SK-N-SH (cell line): ENCODE measurements around the gene MAP1A. TPM values are rescaled to one million over a fixed set of nuclear protein-coding genes. Genes with fewer than 3 reads are reported as not detected.

Experiments used
- CTCF ChIA-PET: fragments of 300-600, 350-600 bp; formaldehyde crosslinking; extraction: SDS; loops from one replicate; lab custom pipeline; 2021; lab: Yijun Ruan, JAX
- POLR2A ChIA-PET: fragments of 350-600 bp; sonication (Branson Sonifier 250); formaldehyde crosslinking; extraction: SDS; loops from one replicate; lab custom pipeline; 2020; ENCODE audit warnings: antibody characterized with exemption, inconsistent platforms; lab: Yijun Ruan, JAX
- DNase-seq: peaks from one replicate; pipeline ENCODE4 v3.0.0; 2012
- H2AFZ ChIP-seq: fragments of 200-600 bp; sonication (generic); 2 replicates; pipeline ENCODE4 v1.8.1; 2016; ENCODE audit warnings: antibody characterized with exemption, mild to moderate bottlenecking, low read depth
- H3F3A ChIP-seq: fragments of 200-600 bp; sonication (generic); replicated peaks from 2 replicates; pipeline ENCODE3; 2016; ENCODE audit warnings: antibody characterized with exemption, mild to moderate bottlenecking; ENCODE audit not compliant: insufficient read depth
- H3K27ac ChIP-seq, 2 experiments: fragments of 200-500 bp in 1 of 2; fragments of 200-600 bp in 1 of 2; sonication (Bioruptor generic) in 1 of 2; sonication (generic), shearing (Covaris generic) in 1 of 2; 2 replicates each; pipeline versions ENCODE4 v1.5.1 to v1.6.1; 2014 to 2016; ENCODE audit warnings: low read depth in 2 of 2, inconsistent platforms in 1 of 2, low read length in 1 of 2, mild to moderate bottlenecking in 1 of 2, mixed read lengths in 1 of 2
- H3K27me3 ChIP-seq: fragments of 200-600 bp; sonication (generic), shearing (Covaris generic); 2 replicates; pipeline ENCODE4 v1.6.1; 2016; ENCODE audit warnings: mixed run types; ENCODE audit not compliant: insufficient read depth
- H3K36me3 ChIP-seq, 2 experiments: fragments of 200-500 bp in 1 of 2; fragments of 200-600 bp in 1 of 2; sonication (Bioruptor generic) in 1 of 2; sonication (generic) in 1 of 2; replicated peaks in 1 of 2; 2 replicates each; pipeline versions ENCODE3 to v1.5.1; 2014 to 2016; ENCODE audit warnings: low read length in 1 of 2, mild to moderate bottlenecking in 1 of 2; ENCODE audit not compliant: insufficient read depth in 2 of 2, control insufficient read depth in 1 of 2
- H3K4me1 ChIP-seq, 2 experiments: fragments of 200-500 bp in 1 of 2; fragments of 200-600 bp in 1 of 2; sonication (Bioruptor generic) in 1 of 2; sonication (generic), shearing (Covaris generic) in 1 of 2; 2 replicates each; pipeline versions ENCODE4 v1.5.1 to v1.6.1; 2014 to 2016; ENCODE audit warnings: low read depth in 1 of 2, low read length in 1 of 2, mixed run types in 1 of 2; ENCODE audit not compliant: insufficient read depth in 2 of 2, control insufficient read depth in 1 of 2
- H3K4me2 ChIP-seq: fragments of 200-600 bp; sonication (generic), shearing (Covaris generic); 2 replicates; pipeline ENCODE4 v1.6.1; 2017; ENCODE audit warnings: mixed run types
- H3K4me3 ChIP-seq, 2 experiments: fragments of 200-500 bp in 1 of 2; fragments of 200-600 bp in 1 of 2; sonication (Bioruptor generic) in 1 of 2; sonication (generic), shearing (Covaris generic) in 1 of 2; 2 replicates each; pipeline versions ENCODE4 v1.5.1 to v1.8.1; 2014 to 2016; ENCODE audit warnings: low read depth in 2 of 2, inconsistent platforms in 1 of 2, low read length in 1 of 2, mild to moderate bottlenecking in 1 of 2, mixed read lengths in 1 of 2, moderate library complexity in 1 of 2
- H3K79me2 ChIP-seq: fragments of 200-600 bp; sonication (generic); 2 replicates; pipeline ENCODE4 v1.8.1; 2017; ENCODE audit warnings: mild to moderate bottlenecking; ENCODE audit not compliant: insufficient read depth
- H3K9ac ChIP-seq: fragments of 200-600 bp; sonication (generic); 2 replicates; pipeline ENCODE4 v1.6.1; 2017; ENCODE audit warnings: mixed run types
- H3K9me2 ChIP-seq: fragments of 200-600 bp; sonication (generic); 2 replicates; pipeline ENCODE4 v1.6.1; 2017; ENCODE audit warnings: mixed run types
- H3K9me3 ChIP-seq: fragments of 200-600 bp; sonication (generic); 2 replicates; pipeline ENCODE4 v1.6.1; 2017; ENCODE audit warnings: mixed run types, mild to moderate bottlenecking, moderate library complexity
- H4K20me1 ChIP-seq: fragments of 200-600 bp; sonication (generic); 2 replicates; pipeline ENCODE4 v1.6.1; 2017; ENCODE audit warnings: mild to moderate bottlenecking, mixed run types; ENCODE audit not compliant: insufficient read depth
- ELF1 ChIP-seq: IDR thresholded peaks from 2 replicates; pipeline ENCODE4 v1.4.0; 2012
- EZH2phosphoT487 ChIP-seq: fragments of 200-600 bp; sonication (generic); IDR thresholded peaks from 2 replicates; pipeline ENCODE4 v1.6.1; 2017; ENCODE audit warnings: low read depth, mixed run types, mild to moderate bottlenecking, antibody characterized with exemption, moderate library complexity, borderline replicate concordance
- FOSL2 ChIP-seq: IDR thresholded peaks from 2 replicates; pipeline ENCODE4 v1.4.0; 2012; ENCODE audit warnings: low read depth, mild to moderate bottlenecking, moderate library complexity, borderline replicate concordance
- FOXJ3 ChIP-seq: sonication (generic); formaldehyde crosslinking; IDR thresholded peaks from 2 replicates; pipeline ENCODE4 v1.5.1; 2020; ENCODE audit warnings: mild to moderate bottlenecking, missing genetic modification reagents
- GABPA ChIP-seq: IDR thresholded peaks from 2 replicates; pipeline ENCODE4 v1.4.0; 2012; ENCODE audit warnings: low read depth, mild to moderate bottlenecking
- GATA2 ChIP-seq: sonication (generic); formaldehyde crosslinking; IDR thresholded peaks from 2 replicates; pipeline ENCODE4 v1.5.0; 2020; ENCODE audit warnings: mild to moderate bottlenecking, missing genetic modification reagents
- JUND ChIP-seq: IDR thresholded peaks from 2 replicates; pipeline ENCODE4 v1.4.0; 2012
- MXI1 ChIP-seq: IDR thresholded peaks from 2 replicates; pipeline ENCODE4 v1.6.1; 2012; ENCODE audit warnings: mild to moderate bottlenecking, low read depth, low read length, improper control_type of control experiment
- NFIC ChIP-seq: IDR thresholded peaks from 2 replicates; pipeline ENCODE4 v1.4.0; 2012; ENCODE audit warnings: borderline replicate concordance
- RAD21 ChIP-seq: IDR thresholded peaks from 2 replicates; pipeline ENCODE4 v1.6.1; 2012; ENCODE audit warnings: mild to moderate bottlenecking, low read length
- RCOR1 ChIP-seq: fragments of 150-350 bp; IDR thresholded peaks from 2 replicates; pipeline ENCODE4 v1.6.1; 2017; ENCODE audit warnings: antibody characterized with exemption, low read length
- SIN3A ChIP-seq: IDR thresholded peaks from 2 replicates; pipeline ENCODE4 v1.6.1; 2012; ENCODE audit warnings: low read depth, mild to moderate bottlenecking, low read length, moderate library complexity, borderline replicate concordance
- SMC3 ChIP-seq: IDR thresholded peaks from 2 replicates; pipeline ENCODE4 v1.6.1; 2012; ENCODE audit warnings: low read depth, low read length, improper control_type of control experiment
- TCF12 ChIP-seq: IDR thresholded peaks from 2 replicates; pipeline ENCODE4 v1.4.0; 2012
- WGBS: methylation state at CpG from one replicate; pipeline ENCODE4 v1.1.6; 2017; ENCODE audit warnings: low lambda C conversion rate; 5-methylcytosine and 5-hydroxymethylcytosine counted together
- polyA plus RNA-seq, 3 experiments: library from polyadenylated mRNA; depleted of rRNA; stranded (reverse); fragments of >200 nt; gene quantifications; 2 replicates each; pipeline ENCODE4 v1.2.3, GENCODE V29; 2012
- TF ChIP-seq, protein P1 (sequence below): IDR thresholded peaks from 2 replicates; pipeline ENCODE4 v1.4.0; 2012; ENCODE audit warnings: low read depth, borderline replicate concordance
- TF ChIP-seq, protein P2 (sequence below): fragments of 150-350 bp; IDR thresholded peaks from 2 replicates; pipeline ENCODE4 v1.6.1; 2017; ENCODE audit warnings: antibody characterized with exemption, low read length, low read depth, borderline replicate concordance
- TF ChIP-seq, protein P3 (sequence below): IDR thresholded peaks from 2 replicates; pipeline ENCODE4 v1.6.1; 2012; ENCODE audit warnings: mild to moderate bottlenecking, low read depth, low read length, moderate library complexity
- TF ChIP-seq, protein P4 (sequence below): IDR thresholded peaks from 2 replicates; pipeline ENCODE4 v1.4.0; 2012; ENCODE audit warnings: low read depth

MAP1A gene
- polyA plus RNA-seq, 1 of the 3 experiments (the other 2 are of a cell fraction), result 6.0 TPM

DNA sequence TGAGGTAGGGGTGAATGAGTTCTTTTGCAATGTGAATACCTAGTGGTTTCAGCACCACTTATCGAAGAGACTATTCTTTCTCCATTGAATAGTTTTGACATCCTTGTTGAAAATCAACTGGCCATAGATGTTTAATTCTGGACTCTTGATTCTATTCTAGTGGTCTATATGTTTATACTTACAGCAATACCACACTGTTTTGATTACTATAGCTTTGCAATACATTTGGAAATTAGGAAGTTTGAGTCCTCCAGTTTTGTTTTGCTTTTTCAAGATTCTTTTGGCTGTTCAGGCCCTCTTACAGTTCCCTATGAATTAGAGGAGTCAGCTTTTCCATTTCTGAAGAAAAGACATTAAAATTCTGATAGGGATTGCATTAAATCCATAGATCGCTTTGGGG, 30.1 kb downstream of the MAP1A start (continued):
- no peak for TF ChIP-seq FOXJ3 (CRISPR knock-in tag)
- TF ChIP-seq, protein P1, sequence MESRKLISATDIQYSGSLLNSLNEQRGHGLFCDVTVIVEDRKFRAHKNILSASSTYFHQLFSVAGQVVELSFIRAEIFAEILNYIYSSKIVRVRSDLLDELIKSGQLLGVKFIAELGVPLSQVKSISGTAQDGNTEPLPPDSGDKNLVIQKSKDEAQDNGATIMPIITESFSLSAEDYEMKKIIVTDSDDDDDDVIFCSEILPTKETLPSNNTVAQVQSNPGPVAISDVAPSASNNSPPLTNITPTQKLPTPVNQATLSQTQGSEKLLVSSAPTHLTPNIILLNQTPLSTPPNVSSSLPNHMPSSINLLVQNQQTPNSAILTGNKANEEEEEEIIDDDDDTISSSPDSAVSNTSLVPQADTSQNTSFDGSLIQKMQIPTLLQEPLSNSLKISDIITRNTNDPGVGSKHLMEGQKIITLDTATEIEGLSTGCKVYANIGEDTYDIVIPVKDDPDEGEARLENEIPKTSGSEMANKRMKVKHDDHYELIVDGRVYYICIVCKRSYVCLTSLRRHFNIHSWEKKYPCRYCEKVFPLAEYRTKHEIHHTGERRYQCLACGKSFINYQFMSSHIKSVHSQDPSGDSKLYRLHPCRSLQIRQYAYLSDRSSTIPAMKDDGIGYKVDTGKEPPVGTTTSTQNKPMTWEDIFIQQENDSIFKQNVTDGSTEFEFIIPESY, result no peak

DNA sequence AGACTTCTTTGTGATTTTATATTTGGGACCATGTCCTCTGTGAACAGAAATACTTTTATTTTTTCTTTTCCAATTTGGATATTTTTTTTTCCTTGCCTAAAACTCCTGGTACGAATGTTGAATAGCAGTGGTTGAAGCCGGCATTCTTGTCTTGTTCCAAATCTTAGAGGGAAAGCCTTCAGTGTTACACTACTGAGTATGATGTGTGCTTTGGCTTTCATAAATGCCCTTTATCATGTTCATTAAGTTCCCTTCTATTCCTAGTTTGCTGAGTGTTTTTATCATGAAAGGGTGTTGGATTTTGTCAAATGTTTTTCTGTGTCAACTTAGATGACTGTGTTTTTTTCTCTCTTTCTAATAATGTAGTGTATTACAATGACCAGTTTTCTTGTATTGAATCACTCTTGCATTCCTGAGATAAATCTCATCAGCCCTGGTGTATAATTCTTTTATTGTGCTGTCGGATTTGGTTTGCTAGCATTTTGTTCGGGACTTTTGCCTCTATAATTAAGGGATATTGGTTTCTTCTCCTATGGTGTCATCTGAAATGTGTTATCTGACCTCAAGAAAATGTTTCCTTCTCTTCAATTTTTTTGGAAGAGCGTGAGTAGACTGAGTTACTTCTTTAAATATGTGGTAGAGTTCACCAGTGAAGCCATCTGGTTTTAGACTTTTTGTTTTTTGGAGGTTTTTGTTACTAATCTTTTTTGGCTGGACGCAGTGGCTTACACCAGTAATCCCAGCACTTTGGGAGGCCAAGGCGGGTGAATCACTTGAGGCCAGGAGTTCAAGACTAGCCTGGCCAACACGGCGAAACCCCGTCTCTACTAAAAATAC, 33.3 kb downstream of the MAP1A start:
- no peak for DNase-seq
- no peak overlapping the region for H3K4me3 ChIP-seq
- H3K27me3 ChIP-seq, result no peaks in the 10 kb centered on the region
- 72% methylated on average over 10 of the region's 10 CpGs for WGBS
- H4K20me1 ChIP-seq, result no peaks in the 10 kb centered on the region
- H3K9ac ChIP-seq, result no peak overlapping the region
- no peak for TF ChIP-seq SMC3
- TF ChIP-seq EZH2phosphoT487, result no peak
- TF ChIP-seq FOXJ3 (CRISPR knock-in tag), result no peak
- TF ChIP-seq RCOR1, result no peak
- TF ChIP-seq ELF1, result no peak
- no peak for TF ChIP-seq GATA2 (CRISPR knock-in tag)
- 0 out of 2 replicates have a peak, but pooled peaks have one; percentile 7 for TF ChIP-seq TCF12
- TF ChIP-seq, protein P2, sequence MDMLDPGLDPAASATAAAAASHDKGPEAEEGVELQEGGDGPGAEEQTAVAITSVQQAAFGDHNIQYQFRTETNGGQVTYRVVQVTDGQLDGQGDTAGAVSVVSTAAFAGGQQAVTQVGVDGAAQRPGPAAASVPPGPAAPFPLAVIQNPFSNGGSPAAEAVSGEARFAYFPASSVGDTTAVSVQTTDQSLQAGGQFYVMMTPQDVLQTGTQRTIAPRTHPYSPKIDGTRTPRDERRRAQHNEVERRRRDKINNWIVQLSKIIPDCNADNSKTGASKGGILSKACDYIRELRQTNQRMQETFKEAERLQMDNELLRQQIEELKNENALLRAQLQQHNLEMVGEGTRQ, result no peak
- peak; percentile 24; the same call in 1 of the 2 replicates for TF ChIP-seq FOSL2
- TF ChIP-seq MXI1, result no peak
- TF ChIP-seq, protein P3, sequence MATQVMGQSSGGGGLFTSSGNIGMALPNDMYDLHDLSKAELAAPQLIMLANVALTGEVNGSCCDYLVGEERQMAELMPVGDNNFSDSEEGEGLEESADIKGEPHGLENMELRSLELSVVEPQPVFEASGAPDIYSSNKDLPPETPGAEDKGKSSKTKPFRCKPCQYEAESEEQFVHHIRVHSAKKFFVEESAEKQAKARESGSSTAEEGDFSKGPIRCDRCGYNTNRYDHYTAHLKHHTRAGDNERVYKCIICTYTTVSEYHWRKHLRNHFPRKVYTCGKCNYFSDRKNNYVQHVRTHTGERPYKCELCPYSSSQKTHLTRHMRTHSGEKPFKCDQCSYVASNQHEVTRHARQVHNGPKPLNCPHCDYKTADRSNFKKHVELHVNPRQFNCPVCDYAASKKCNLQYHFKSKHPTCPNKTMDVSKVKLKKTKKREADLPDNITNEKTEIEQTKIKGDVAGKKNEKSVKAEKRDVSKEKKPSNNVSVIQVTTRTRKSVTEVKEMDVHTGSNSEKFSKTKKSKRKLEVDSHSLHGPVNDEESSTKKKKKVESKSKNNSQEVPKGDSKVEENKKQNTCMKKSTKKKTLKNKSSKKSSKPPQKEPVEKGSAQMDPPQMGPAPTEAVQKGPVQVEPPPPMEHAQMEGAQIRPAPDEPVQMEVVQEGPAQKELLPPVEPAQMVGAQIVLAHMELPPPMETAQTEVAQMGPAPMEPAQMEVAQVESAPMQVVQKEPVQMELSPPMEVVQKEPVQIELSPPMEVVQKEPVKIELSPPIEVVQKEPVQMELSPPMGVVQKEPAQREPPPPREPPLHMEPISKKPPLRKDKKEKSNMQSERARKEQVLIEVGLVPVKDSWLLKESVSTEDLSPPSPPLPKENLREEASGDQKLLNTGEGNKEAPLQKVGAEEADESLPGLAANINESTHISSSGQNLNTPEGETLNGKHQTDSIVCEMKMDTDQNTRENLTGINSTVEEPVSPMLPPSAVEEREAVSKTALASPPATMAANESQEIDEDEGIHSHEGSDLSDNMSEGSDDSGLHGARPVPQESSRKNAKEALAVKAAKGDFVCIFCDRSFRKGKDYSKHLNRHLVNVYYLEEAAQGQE, result no peak
- TF ChIP-seq, protein P4, sequence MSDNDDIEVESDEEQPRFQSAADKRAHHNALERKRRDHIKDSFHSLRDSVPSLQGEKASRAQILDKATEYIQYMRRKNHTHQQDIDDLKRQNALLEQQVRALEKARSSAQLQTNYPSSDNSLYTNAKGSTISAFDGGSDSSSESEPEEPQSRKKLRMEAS, result no peak
- TF ChIP-seq RAD21, result no peak
- TF ChIP-seq SIN3A, result no peak
- 0 out of 2 replicates have a peak, but pooled peaks have one; percentile 6 for TF ChIP-seq JUND
- TF ChIP-seq, protein P1, result no peak
- no peak for TF ChIP-seq NFIC
- no peak for TF ChIP-seq GABPA
- peak overlapping the region in 1 of 2 experiments; percentile 35; a peak in 2 of 4 replicates for H3K27ac ChIP-seq
- peaks cover 10% of the 10 kb centered on the region; the same call in 1 of the 2 replicates for H3K9me3 ChIP-seq
- H3K4me1 ChIP-seq, result no peaks in the 10 kb centered on the region
- no peaks in the 10 kb centered on the region for H3F3A ChIP-seq
- POLR2A ChIA-PET, result no interaction called here
- no peaks in the 10 kb centered on the region for H3K9me2 ChIP-seq
- CTCF ChIA-PET, result no interaction called here
- H3K4me2 ChIP-seq, result no peak overlapping the region
- no peaks in the 10 kb centered on the region for H3K36me3 ChIP-seq
- no peaks in the 10 kb centered on the region for H3K79me2 ChIP-seq
- no peak overlapping the region for H2AFZ ChIP-seq
